ENCODE measurements around the gene PPP2R3B.
A peak's percentile ranks its signal among the peaks of the same experiment; 100 is the strongest.
"Not testable (repeated sequence)": the region's sequence is repeated elsewhere in the genome, so short reads cannot be mapped to it uniquely, and the experiment has no call there.

Gene PPP2R3B

DNA sequence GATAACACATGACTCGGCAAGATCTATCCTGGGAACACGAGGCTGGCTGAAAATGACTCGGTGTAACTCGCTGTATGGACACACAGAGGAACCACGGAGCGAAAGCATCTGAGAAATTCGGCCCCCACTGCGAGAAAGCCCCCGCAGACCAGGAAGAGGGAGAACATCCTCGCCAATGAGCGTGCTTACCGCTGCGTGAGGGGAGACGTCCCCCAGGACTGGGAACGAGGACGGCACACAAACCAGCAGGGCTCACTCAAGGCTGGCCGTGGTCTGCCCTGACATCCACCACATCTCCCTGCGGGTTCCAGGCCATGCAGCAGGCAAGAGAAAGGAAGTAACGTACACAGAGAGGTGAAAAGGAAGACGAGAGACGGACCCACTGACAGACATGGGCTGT lies 50.5 kb downstream of the PPP2R3B start:
- no peak for DNase-seq

DNA sequence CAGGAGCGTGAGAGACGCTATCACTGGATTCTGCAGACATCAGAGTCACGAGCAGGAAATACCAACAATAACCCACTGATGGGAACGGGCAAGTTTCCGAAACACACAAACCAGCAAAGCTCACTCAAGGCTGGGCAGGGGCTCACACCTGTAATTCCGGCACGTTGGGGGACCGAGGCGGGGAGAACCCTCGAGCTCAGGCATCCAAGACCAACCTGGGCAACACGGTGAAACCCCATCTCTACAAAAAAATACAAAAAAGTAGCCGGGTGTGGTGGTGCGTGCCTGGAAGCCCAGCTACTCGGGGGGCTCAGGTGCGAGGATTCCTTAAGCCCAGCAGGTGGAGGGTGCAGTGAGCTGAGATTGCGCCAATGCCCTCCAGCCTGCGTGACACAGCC lies 51.0 kb downstream of the PPP2R3B start:
- no peak for DNase-seq

DNA sequence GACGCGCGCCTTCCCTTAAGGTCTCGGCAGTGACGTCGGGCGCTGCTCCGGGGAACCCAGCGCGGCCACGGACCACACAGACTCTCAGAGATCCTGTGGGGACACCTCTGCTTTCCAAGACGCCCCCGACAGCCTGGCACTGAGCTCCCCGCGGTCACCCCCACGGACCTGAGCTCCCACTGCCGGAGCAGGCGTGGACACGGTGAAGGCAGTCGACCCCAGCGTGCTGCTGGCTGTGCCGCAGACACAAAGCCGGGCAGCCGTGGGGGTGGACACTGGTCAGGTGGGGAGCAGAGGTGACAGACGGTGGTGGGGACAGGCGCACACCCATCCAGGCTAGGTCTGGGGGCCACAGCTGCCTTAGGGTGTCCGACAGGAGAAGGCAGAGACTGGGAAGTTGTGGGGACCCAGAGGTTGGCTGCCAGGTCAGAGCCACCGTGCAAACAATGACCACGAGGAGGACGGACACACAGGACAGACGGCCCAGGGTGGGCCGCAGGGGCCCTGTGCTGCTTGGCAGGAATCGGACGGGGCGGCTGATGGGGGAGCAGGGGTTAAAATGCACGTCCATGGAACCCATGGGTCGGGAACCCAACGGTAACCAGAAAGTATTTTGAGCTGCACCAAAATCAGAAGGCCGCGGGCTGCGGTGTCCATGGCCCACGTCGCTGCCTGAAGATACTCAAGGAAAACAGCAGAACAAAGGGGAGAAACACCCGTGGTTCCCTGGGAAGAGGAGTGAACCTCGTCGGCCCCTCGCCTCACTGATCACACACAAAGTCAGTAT lies 51.5 kb downstream of the PPP2R3B start:
- no peak for DNase-seq

DNA sequence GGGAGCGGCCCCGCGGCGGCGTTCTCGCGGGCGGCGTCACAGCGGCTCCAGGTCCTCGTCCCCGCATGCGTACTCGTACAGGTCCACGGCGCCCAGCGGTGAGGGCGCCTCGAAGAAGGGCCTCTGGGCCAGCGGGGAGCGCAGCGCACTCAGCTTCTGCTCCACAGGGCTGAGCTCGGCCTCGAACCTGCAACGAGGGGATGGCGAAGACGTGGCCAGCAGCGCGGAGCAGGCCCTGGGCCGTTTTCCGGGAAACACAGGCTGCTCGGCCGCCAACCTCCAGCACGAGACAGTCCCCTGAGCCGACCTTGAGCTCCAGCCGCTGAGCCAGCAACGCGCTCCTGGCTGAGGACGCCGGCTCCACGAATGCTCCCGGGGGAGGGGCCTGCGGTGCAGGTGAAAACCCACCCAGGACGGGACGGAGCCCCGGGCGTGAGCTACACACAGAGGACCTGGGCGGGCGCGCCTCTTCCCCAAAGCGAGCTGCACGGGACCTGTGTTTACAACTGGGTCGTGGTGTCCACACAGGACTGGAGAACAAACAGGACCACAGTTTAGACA lies 52.3 kb downstream of the PPP2R3B start:
- no peak for DNase-seq

- DNase-seq, result no peak
These were observed 52.9 kb downstream of the PPP2R3B start for GRCh38 chrX:333611-334311.

DNA sequence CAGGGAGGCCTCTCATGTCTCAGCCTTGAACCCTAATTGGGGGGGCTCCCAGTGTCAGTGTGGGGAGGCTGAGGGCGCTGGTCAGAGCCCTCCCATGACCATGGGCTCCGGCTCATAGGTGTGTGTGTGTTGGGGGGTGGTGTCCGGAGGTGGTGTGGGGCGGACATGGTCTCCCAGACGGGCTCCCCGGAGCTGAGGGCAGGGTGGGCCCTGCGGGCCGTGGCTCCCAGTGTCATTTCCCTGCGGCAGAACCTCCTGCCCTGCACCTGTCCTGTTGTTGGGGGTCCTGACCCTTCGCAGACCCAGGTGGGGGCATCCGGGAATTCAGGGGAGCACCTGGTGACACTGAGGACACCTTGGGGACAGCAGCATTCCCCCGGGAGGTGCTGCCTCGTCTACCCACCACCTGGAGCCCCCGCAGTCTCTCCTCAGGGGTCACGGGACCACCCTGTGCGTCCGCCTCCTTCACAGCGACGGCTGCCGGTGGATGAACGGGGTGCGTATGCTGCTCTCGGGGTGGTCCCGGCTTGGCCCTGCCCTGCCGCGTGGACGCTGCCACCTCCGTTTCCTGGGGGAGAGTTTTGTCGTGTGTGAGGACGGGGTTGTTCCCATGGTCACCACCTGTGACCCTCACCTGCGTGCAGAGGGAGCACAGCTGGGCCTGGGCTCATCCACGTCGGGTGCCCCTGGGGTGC lies 53.6 kb downstream of the PPP2R3B start:
- DNase-seq, result no peak

DNA sequence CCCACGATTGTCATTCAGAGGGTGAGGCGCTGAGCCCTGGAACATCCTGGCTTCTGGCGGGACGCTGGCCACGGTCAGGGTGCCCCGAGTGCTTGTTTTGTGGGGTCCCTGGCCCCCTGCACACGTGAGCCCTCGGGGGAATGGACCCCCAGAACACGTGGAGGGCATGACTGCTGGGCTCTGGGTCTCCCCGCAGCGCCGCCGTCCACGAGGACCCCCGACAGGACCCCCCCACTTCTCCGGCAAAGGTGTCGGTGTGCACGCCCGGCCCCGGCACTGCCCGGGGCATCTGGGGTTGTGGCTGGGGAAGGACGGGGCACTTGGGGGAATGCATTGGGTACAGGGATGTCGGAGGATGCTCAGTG lies 54.2 kb downstream of the PPP2R3B start:
- no peak for DNase-seq

DNA sequence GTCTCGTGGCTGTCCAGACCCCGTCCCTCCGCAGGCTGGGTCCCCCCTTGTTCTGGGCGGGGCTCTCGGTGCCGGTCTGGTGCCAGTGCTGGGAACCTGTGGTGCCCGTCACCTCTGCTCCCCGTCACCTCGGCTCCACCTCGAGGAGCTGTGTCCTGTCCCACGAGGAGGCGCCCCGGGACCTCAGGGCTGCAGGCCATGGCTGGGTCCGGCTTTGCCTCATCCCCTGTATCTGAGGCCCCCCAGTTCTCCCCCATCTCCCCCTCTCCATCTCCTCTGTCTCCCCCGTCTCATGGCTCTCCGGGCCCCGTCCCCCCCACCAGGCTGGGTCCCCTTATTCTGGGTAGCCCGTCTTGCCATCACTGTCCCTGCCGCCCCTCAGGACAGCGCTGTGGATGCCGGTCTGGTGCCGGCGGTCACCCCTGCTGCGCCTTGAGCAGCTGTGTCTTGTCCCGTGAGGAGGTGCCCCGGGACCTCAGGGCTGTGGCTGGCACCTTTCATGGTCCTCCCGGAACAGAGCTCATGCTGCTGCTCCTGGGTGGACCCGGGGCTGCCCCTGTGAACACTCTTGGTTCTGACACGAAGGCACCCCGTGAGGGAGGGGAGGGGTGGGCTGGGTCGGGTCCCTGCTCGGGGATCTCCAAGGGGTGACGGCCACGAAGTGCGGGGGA lies 54.7 kb downstream of the PPP2R3B start:
- no peak for DNase-seq

DNA sequence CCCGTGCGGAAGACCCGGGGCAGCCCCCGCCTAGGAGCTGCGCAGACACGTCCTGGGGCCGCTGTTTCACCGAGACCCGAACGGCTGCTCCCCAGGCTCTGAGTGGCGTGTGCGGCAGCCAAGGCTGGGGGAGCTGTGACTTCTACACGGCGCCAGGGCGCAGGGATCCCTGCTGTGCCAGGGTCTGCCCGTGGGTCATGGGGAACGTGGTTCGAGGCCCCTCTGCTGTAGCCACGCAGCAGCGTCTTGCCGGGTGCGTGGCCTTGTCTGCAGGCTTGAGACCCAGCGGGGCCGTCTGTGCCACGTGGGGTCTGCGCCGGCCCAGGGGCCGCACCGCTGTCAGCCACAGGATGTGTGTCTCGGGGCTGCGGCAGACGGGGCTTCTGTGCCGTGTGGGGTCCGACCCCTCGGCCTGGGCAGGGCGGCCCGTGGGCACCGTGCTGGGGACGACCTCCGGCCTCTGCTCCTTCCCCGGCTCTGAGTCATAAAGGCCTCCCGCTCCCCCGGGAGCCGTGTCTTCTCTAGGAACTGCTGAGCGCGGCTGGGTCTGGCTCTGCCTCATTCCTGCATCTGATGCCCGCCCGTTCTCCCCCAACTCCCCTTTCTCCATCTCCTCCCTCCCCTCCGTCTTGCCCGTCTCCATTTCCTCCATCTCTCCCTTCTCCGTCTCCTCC lies 55.4 kb downstream of the PPP2R3B start:
- DNase-seq, result peak; percentile 36

DNA sequence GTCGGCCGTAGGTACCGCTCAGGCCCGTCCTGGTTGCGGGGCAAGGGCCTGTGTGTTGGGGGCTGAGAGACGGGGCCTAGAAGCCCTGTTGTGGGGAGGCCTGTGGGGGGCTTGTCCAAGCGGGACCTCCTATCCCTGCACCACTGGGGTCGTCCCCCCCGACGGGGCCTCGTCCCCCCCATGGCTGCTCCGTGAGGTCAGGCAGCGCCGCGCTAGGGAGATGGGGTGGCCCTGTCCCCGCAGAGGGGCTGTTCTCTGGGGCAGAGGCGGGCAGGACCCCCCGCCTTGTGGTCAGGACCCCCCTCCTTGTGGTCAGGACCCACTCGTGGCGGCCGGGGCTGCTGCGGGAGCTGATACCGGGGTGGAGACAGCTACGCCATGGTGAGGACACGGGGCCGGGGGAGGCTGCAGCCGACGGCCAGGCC lies 56.0 kb downstream of the PPP2R3B start:
- no peak for DNase-seq

- not testable (repeated sequence) for DNase-seq
These were observed 56.5 kb downstream of the PPP2R3B start for GRCh38 chrX:330141-330725.

- DNase-seq, result no peak
These were observed 57.3 kb downstream of the PPP2R3B start for GRCh38 chrX:329291-329910.

DNA sequence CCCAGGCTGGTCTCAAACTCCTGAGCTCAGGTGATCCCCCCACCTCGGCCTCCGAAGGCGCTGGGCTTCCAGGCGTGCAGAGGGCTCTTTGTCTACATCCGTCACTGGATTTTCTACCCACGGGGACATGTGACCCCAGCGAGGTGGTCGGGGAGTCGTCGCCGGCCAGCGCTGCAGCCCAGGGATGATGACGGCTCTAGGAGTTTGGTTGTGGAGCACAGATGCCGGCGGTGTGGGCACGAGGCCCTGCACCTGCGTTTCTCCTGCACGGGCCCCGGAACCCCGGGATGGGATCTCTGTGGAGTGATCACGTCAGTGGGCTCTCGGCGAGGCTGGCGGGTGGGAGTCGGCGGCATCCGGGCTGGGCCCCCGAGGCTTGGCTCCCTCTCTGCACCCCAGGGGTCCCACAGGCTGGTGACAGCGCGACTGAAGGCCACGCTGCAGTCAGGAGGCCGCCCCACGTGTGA lies 59.0 kb downstream of the PPP2R3B start:
- peak; percentile 25 for DNase-seq

GRCh38 chrX:324664-325063 lies 62.0 kb downstream of the PPP2R3B start:
- peak; percentile 1 for DNase-seq

DNA sequence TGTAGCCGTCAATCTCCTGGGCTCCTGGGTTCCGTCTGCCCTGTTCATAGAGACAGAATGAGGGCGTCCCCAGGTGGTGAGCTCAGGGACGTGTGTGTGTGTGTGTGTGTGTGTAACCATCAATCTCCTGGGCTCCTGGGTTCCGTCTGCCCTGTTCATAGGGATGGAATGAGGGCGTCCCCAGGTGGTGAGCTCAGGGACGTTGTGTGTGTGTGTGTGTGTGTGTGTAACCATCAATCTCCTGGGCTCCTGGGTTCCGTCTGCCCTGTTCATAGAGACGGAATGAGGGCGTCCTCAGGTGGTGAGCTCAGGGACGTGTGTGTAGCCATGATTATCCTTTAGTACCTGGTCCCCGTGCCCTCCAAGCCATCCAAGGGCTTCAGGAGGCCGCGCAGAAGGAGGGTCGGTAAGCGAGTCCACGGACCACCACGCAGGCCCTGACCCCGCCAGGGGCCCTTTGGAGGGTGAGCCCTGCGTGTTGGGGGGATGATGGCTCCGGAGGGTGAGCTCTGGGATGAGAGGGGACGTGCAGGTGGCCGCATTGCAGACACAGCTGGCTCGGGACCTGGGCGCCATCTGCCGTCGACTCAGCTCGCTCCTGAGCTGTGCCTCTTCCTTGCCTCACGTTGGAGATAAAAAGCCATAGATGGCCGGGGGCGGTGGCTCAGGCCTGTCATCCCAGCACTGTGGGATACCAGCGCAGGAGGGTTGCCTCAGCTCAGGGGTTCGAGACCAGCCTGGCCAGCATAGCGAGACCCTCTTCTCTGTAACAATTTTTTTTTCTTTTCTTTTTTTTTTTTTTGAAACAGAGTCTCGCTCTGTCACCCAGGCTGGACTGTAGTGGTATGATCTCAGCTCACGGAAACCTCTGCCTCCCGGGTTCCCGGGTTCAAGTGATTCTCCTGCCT lies 62.7 kb downstream of the PPP2R3B start:
- DNase-seq, result peak; percentile 6

GRCh38 chrX:320126-320783 lies 66.5 kb downstream of the PPP2R3B start:
- no peak for DNase-seq

DNA sequence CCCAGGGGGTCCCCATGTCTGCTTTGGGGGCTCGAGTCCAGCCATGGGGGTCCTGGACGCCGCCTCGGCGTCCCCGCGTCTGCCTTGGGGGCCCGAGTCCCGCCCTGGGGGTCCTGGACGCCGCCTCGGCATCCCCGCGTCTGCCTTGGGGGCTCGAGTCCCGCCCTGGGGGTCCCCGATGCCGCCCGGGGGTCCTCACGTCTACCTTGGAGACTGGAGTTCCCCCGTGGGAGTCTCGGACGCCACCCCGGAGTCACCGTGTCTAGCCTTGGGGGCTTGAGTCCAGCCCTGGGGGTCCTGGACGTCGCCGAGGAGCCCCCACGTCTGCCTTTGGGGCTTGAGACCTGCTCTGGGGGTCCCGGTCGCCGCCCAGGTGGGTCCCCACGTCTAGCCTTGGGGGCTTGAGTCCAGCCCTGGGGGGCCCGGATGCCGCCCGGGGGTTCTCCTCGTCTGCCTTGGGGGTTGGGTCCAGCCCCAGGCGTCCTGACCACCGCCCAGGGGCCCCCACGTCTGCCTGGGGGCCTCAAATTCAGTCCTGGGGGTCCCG lies 67.1 kb downstream of the PPP2R3B start:
- DNase-seq, result no peak

DNA sequence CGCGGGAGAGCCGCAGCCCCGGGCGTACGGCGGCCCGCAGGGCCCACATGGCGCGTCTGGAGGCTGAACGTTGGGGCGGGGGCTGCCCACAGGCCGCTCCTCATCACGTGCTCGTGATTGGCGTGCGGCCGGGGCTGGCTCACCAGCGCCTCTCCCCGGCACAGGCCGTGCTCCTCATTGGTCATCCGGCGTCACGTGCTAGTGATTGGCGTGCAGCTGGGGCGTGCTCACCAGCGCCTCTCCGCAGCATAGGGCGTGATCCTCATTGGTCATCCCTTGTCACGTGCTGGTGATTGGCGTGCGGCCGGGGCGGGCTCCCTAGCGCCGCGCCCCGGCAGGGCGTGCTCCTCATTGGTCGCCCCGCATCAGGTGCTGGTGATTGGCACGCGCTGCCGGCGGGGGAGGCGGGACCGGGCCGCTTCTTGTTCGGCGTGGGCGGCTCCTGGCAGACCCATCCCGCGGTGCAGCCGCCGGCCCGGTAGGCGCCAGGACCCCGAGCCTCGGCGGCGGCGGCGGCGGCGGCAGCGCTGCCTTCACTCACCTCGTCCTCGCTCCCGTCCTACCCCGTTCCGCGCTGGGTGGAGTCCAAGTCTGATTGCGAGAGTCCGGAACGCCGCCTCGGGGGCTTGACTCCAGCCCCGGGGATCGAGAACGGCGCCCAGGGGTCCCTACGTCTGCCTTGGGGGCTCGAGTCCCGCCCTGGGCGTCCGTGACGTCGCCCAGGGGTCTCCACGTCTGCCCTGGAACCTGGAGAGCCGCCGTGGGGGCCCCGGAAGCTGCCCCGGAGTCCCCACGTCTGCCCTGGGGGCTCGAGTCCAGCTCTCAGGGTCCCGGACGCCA lies 67.7 kb downstream of the PPP2R3B start, which contains the start of gene GTPBP6:
Gene GTPBP6 (minus strand): TSS at position 58 of the 840 bp plus-strand sequence. CDS start 9 bp downstream, at position 49.
- peak; percentile 99 for DNase-seq

Measured in activated CD4-positive, CD25-positive, alpha-beta regulatory T cell treated with anti-CD3 and anti-CD28 coated beads, Interleukin-2, amount 50 U/mL, for 72 hours (primary cell).